H1 (cell line): Measurements from ENCODE around the gene HPS5. TPM values are rescaled to one million over a fixed set of nuclear protein-coding genes. Genes with fewer than 3 reads are reported as not detected.

Source experiments
- RBBP5 ChIP-seq: IDR thresholded peaks from 2 replicates; pipeline ENCODE4 v1.7.1; 2012; ENCODE audit warnings: low read depth, mild to moderate bottlenecking, inconsistent platforms, low read length, moderate library complexity, borderline replicate concordance
- RFX5 ChIP-seq: IDR thresholded peaks from 2 replicates; pipeline ENCODE4 v1.6.1; 2011; ENCODE audit warnings: low read depth, low read length, improper control_type of control experiment, borderline replicate concordance
- SP1 ChIP-seq: IDR thresholded peaks from 2 replicates; pipeline ENCODE4 v1.6.1; 2011; ENCODE audit warnings: low read depth, low read length
- TAF1 ChIP-seq: IDR thresholded peaks from 2 replicates; pipeline ENCODE4 v1.6.1; 2011; ENCODE audit warnings: mild to moderate bottlenecking, low read depth, low read length
- TEAD4 ChIP-seq: IDR thresholded peaks from 2 replicates; pipeline ENCODE4 v1.6.1; 2012; ENCODE audit warnings: low read depth, low read length, inconsistent platforms, mixed read lengths
- USF2 ChIP-seq: IDR thresholded peaks from 2 replicates; pipeline ENCODE4 v1.6.1; 2011; ENCODE audit warnings: low read length, improper control_type of control experiment
- polyA plus RNA-seq, 7 experiments: library from polyadenylated mRNA; depleted of rRNA in 3 of 7; stranded (reverse) in 5 of 7; unstranded in 2 of 7; fragments of >200 nt in 5 of 7; fragments of 200-250 nt in 2 of 7; gene quantifications; 1 replicate in 5 of 7; 2 replicates in 1 of 7; 4 replicates in 1 of 7; pipeline versions ENCODE4 v1.2.1 to v1.2.3, GENCODE V29; 2011 to 2013; ENCODE audit warnings: missing spikeins in 2 of 7, mixed read lengths in 2 of 7
- total RNA-seq: library from RNA; stranded (reverse); fragmentation: NEBNext Ultra II Directional; extraction: Animal tissue kit (Norgen Biotek cat#: 25700); gene quantifications from 2 replicates; pipeline ENCODE4 v1.2.1, GENCODE V29; 2021
- TF ChIP-seq, protein P1 (sequence below): IDR thresholded peaks from 2 replicates; pipeline ENCODE4 v1.6.1; 2012; ENCODE audit warnings: inconsistent platforms

Gene HPS5
- total and polyA plus RNA-seq, 2 of the 8 experiments (the other 6 are each of a cell fraction or from before 2014, with no cell fraction given): 5.0 to 18.5 TPM

GRCh38 chr11:18322818-18323570 lies 1.1 kb upstream of the HPS5 start (continued):
- TF ChIP-seq USF2 (no peak), RBBP5 (no peak), RFX5 (no peak), TAF1 (no peak), TEAD4 (peak; percentile 50), SP1 (no peak)
- TF ChIP-seq, protein P1, sequence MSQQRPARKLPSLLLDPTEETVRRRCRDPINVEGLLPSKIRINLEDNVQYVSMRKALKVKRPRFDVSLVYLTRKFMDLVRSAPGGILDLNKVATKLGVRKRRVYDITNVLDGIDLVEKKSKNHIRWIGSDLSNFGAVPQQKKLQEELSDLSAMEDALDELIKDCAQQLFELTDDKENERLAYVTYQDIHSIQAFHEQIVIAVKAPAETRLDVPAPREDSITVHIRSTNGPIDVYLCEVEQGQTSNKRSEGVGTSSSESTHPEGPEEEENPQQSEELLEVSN: no peak
